Germinal center (tissue), 1 donor: ENCODE data around the gene SPRYD4.

Source experiments
- DNase-seq: peaks from one replicate; pipeline ENCODE4 v3.0.0; 2012; ENCODE audit warnings: mixed read lengths, low spot score

The SPRYD4 gene

DNA sequence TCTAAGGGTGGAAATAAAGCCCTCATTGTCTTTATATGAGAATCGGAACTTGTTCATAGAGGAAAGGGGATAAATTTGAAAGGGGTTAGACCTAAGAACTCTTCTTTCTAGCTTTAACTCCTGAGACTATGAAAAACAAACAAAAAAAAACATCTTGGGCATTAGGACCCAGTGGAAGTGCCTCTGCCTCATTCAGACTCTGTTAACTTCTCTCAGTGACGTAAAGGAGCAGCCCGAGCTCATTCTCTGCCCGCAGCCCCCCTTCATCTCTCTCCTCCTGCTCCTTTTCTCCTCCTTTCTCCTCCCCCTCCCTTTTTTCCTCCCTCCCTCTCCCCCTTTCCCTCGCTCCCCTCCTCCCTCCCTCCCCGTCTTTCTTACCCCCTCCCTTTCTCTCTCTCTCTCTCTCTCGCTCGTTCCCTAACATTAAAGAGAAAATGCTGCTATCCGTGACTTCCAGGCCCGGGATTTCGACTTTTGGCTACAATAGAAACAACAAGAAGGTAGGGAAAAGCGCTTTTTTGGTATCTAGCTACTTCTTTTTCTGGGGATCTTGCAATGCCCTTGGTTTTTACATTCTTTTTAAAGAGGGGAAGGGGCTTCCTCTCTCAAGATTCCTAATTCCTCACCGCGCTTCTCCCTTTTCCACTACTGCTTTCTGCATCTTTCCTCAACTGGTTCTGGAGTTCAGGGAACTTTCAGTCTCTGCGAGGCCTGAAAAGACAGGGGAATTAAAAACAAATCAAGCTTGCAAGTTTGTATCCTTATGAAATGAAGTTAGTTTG lies 53.4 kb downstream of the SPRYD4 start, which contains the start of gene RBMS2:
RBMS2 (plus strand) TSS at position 231 of the 782 bp plus-strand sequence; CDS start at position 435, 204 bp downstream.
- no peak for DNase-seq

DNA sequence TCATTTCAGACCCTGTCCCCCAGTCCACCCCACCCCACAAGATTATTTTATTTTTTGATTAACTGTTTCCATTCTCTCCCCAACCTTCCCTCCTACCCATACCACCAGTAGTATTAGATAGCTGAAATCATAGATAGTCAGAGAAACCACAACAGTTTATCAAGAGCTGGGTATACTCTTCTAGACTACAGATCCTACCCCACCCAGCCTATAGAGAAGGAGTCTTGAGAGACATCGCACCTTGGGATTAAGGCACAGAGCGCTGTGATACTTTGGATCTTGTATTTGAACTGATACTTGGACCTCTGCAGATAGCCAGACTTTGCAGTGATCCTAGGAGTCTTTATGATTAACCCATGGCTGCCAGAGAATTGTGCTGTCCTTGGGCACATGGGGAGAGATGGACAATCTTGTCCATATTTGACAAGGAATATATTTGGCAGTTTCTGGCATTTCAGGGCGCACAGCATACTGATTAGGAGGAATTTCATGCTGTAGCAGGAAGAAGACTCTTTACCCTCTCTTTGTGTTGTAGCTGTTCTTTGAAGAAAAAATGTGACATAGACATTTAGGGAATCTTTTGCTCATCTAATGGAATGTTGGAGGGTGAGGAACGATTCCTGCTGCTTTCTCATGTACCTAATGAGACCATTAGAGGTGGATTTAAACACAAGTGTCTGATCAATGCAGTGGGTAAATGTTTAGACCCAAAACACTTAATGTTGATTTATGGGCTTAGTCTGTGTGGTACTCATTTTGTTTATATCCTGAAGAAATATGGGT lies 54.2 kb downstream of the SPRYD4 start:
- no peak for DNase-seq

DNA sequence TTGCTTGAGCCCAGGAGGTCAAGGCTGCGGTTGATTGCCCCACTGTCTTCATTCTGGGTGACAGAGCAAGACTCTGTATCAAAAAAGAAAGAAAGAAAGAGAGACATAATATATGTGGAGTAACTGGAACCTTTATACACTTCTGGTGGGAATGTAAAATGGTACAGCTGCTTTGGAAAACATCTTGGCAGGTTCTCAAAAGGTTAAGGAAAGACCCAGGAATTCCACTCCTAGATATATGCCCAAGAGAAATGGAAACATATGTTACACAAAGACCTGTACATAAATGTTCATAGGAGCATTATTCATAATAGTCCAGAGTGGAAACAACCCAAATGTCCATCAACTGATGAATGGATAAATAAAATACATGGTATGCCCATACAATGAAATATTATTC lies 60.5 kb downstream of the SPRYD4 start:
- DNase-seq: no peak
